ENCODE data around the gene C4BPA.

C4BPA gene

GRCh38 chr1:207129053-207129452, 25.0 kb downstream of the C4BPA start:
- Mint-ChIP-seq H3K27ac (no peak overlapping the region), H3K27me3 (no peaks in the 10 kb centered on the region), H3K4me3 (no peak overlapping the region), H3K9me3 (ENCODE audit: low read depth) (peaks cover 28% of the 10 kb centered on the region), H3K36me3 (peaks cover 21% of the 10 kb centered on the region), H3K4me1 (ENCODE audit: low read depth) (no peaks in the 10 kb centered on the region)

GRCh38 chr1:207130252-207131036, 26.4 kb downstream of the C4BPA start:
- Mint-ChIP-seq H3K27ac (no peak overlapping the region), H3K4me1 (ENCODE audit: low read depth) (no peaks in the 10 kb centered on the region), H3K9me3 (ENCODE audit: low read depth) (peaks cover 26% of the 10 kb centered on the region), H3K36me3 (peaks cover 15% of the 10 kb centered on the region), H3K4me3 (no peak overlapping the region), H3K27me3 (no peaks in the 10 kb centered on the region)

- H3K9me3 Mint-ChIP-seq (ENCODE audit: low read depth), result peaks cover 26% of the 10 kb centered on the region
- no peaks in the 10 kb centered on the region for H3K27me3 Mint-ChIP-seq
- H3K36me3 Mint-ChIP-seq, result peaks cover 14% of the 10 kb centered on the region
- H3K27ac Mint-ChIP-seq, result no peak overlapping the region
- H3K4me3 Mint-ChIP-seq, result no peak overlapping the region
- no peaks in the 10 kb centered on the region for H3K4me1 Mint-ChIP-seq (ENCODE audit: low read depth)
Observed at GRCh38 chr1:207131163-207131562, 27.1 kb downstream of the C4BPA start.

DNA sequence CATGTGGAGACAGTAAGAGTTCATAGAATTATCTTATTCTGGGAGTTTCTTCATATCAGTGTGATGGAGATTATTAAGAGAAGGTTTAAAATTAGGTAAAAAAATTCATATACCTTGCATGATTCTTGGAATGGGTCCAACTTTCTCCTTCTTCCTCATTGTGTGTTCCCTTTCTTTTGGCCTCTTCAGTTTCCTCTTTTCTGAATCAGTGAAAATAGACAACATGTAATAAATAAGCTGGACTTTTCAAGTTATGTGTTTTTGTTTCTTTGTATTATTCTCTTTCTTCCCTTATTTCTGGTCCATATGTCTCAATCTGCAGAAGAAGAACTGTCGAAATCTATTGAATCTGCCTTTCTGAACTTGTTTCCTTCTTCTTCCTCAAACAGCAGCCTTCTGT, 30.5 kb downstream of the C4BPA start:
- Mint-ChIP-seq H3K27ac (no peak overlapping the region), H3K36me3 (peaks cover 7% of the 10 kb centered on the region)

GRCh38 chr1:207139616-207140015, 35.6 kb downstream of the C4BPA start:
- peaks cover 5% of the 10 kb centered on the region for H3K9me3 Mint-ChIP-seq (ENCODE audit: low read depth)
- H3K27ac Mint-ChIP-seq, result no peak overlapping the region
- no peaks in the 10 kb centered on the region for H3K27me3 Mint-ChIP-seq
- H3K4me3 Mint-ChIP-seq, result no peak overlapping the region
- no peaks in the 10 kb centered on the region for H3K36me3 Mint-ChIP-seq
- H3K4me1 Mint-ChIP-seq (ENCODE audit: low read depth), result no peaks in the 10 kb centered on the region

More for the DNA sequence above, 30.5 kb downstream of the C4BPA start:
- H3K9me3 Mint-ChIP-seq (ENCODE audit: low read depth), result peaks cover 17% of the 10 kb centered on the region
- H3K4me1 Mint-ChIP-seq (ENCODE audit: low read depth), result no peaks in the 10 kb centered on the region
- H3K27me3 Mint-ChIP-seq, result no peaks in the 10 kb centered on the region
- no peak overlapping the region for H3K4me3 Mint-ChIP-seq

- Mint-ChIP-seq H3K27ac (no peak overlapping the region), H3K36me3 (peaks cover 2% of the 10 kb centered on the region), H3K4me3 (no peak overlapping the region), H3K9me3 (ENCODE audit: low read depth) (peaks cover 5% of the 10 kb centered on the region), H3K4me1 (ENCODE audit: low read depth) (no peaks in the 10 kb centered on the region), H3K27me3 (peaks cover 2% of the 10 kb centered on the region)
Observed at GRCh38 chr1:207140536-207140935, 36.5 kb downstream of the C4BPA start.

DNA sequence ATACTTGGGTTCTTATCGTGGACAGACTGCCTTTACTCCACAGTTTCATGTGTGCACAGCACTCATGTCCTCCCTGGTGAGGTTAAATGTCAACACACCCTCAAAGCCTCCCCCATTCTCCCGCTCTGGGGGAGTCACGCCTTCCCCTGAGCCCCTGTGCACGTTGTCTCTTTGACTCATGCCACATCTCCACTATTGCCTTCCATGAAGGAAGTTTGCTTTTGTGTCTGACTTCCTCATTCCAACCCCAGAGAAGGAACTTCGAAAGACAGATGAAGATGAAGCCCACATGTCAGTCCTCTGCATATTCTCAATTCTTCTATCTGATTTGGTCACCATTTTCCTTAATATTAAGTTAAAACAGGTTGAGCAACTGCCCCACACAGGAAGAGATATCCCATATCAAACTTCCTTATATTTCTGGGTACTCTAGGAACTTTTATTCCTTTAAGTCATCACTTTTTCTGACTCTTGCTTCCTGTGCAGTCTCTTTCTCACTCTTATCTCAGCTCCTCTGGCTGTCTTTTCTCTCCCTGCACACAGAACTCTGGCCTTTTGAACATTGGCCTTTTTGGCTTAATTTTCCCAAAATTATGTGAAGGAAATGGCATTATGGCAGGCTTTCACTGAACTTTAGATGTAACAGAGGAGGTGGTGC, 41.5 kb downstream of the C4BPA start:
- Mint-ChIP-seq H3K36me3 (peaks cover 6% of the 10 kb centered on the region), H3K4me3 (no peak overlapping the region), H3K4me1 (ENCODE audit: low read depth) (no peaks in the 10 kb centered on the region), H3K27me3 (peaks cover 2% of the 10 kb centered on the region), H3K9me3 (ENCODE audit: low read depth) (no peaks in the 10 kb centered on the region), H3K27ac (no peak overlapping the region)

- H3K4me1 Mint-ChIP-seq (ENCODE audit: low read depth), result no peaks in the 10 kb centered on the region
- peaks cover 10% of the 10 kb centered on the region for H3K9me3 Mint-ChIP-seq (ENCODE audit: low read depth)
- H3K27me3 Mint-ChIP-seq, result no peaks in the 10 kb centered on the region
Observed at GRCh38 chr1:207151920-207152319, 47.9 kb downstream of the C4BPA start.

GRCh38 chr1:207152792-207153468, 48.9 kb downstream of the C4BPA start:
- H3K4me1 Mint-ChIP-seq (ENCODE audit: low read depth), result no peaks in the 10 kb centered on the region
- H3K4me3 Mint-ChIP-seq, result no peak overlapping the region
- peaks cover 10% of the 10 kb centered on the region for H3K9me3 Mint-ChIP-seq (ENCODE audit: low read depth)
- no peaks in the 10 kb centered on the region for H3K27me3 Mint-ChIP-seq
- peaks cover 16% of the 10 kb centered on the region for H3K36me3 Mint-ChIP-seq
- no peak overlapping the region for H3K27ac Mint-ChIP-seq

More at GRCh38 chr1:207151920-207152319, 47.9 kb downstream of the C4BPA start:
- Mint-ChIP-seq H3K36me3 (peaks cover 13% of the 10 kb centered on the region), H3K27ac (no peak overlapping the region), H3K4me3 (no peak overlapping the region)

- no peak overlapping the region for H3K27ac Mint-ChIP-seq
- H3K9me3 Mint-ChIP-seq (ENCODE audit: low read depth), result peaks cover 10% of the 10 kb centered on the region
- H3K4me3 Mint-ChIP-seq, result no peak overlapping the region
- H3K4me1 Mint-ChIP-seq (ENCODE audit: low read depth), result no peaks in the 10 kb centered on the region
- peaks cover 16% of the 10 kb centered on the region for H3K36me3 Mint-ChIP-seq
- H3K27me3 Mint-ChIP-seq, result peaks cover 1% of the 10 kb centered on the region
Observed at GRCh38 chr1:207155028-207155427, 51.0 kb downstream of the C4BPA start.

GRCh38 chr1:207156095-207156494, 52.1 kb downstream of the C4BPA start:
- Mint-ChIP-seq H3K4me1 (ENCODE audit: low read depth) (no peaks in the 10 kb centered on the region), H3K36me3 (peaks cover 12% of the 10 kb centered on the region), H3K27me3 (peaks cover 1% of the 10 kb centered on the region)

DNA sequence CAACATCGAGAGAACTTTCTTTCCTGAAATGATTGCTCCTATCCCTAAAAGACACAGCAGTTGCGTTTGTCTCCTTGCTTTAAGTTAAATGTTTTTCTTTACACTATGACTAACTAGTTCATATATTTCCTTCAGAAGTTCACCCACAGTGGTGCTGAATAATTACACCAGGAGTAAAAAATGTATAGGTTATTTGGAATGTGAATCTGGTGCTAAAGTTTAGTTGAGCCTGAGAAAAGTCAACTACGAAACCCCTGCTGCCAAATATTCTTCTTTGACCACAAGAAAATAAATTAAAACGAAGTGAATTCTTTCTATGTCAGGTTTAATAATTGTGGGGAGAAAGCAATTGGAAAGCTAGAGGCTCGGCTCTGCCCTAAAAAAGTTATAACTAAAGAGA, 52.8 kb downstream of the C4BPA start:
- Mint-ChIP-seq H3K4me1 (ENCODE audit: low read depth) (no peaks in the 10 kb centered on the region), H3K27ac (no peak overlapping the region), H3K27me3 (peaks cover 1% of the 10 kb centered on the region), H3K9me3 (ENCODE audit: low read depth) (peaks cover under 1% of the 10 kb centered on the region), H3K36me3 (peaks cover 7% of the 10 kb centered on the region), H3K4me3 (no peak overlapping the region)

More at GRCh38 chr1:207156095-207156494, 52.1 kb downstream of the C4BPA start:
- H3K9me3 Mint-ChIP-seq (ENCODE audit: low read depth), result peaks cover 7% of the 10 kb centered on the region
- no peak overlapping the region for H3K4me3 Mint-ChIP-seq
- H3K27ac Mint-ChIP-seq, result no peak overlapping the region

- Mint-ChIP-seq H3K9me3 (ENCODE audit: low read depth) (peaks cover 6% of the 10 kb centered on the region), H3K27ac (no peak overlapping the region), H3K4me3 (no peak overlapping the region), H3K36me3 (no peaks in the 10 kb centered on the region), H3K4me1 (ENCODE audit: low read depth) (no peaks in the 10 kb centered on the region), H3K27me3 (no peaks in the 10 kb centered on the region)
Observed at GRCh38 chr1:207164086-207164485, 60.1 kb downstream of the C4BPA start.

GRCh38 chr1:207172321-207172720, 68.3 kb downstream of the C4BPA start:
- no peaks in the 10 kb centered on the region for H3K36me3 Mint-ChIP-seq
- H3K9me3 Mint-ChIP-seq (ENCODE audit: low read depth), result no peaks in the 10 kb centered on the region
- no peak overlapping the region for H3K27ac Mint-ChIP-seq

DNA sequence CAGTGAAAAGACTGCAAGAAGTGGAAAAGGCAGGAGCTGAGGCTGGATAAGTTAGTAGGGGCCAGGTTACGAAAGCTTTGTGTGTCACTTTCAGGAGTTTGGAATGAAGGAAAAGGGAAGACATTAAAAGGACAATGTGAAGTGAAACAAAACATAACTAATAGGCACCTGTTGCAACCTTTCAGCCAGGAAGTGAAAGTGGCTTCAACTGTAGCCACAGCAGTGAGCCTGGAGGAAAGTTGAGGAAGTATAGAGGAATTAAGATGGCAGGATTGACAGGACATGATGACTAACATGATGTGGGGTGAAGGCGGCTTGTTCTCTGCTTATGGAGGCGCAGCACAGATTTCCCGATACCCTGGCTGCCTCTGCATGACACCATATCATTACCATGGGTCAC, 68.9 kb downstream of the C4BPA start:
- Mint-ChIP-seq H3K27me3 (no peaks in the 10 kb centered on the region), H3K4me1 (ENCODE audit: low read depth) (peaks cover 2% of the 10 kb centered on the region), H3K9me3 (ENCODE audit: low read depth) (no peaks in the 10 kb centered on the region), H3K4me3 (no peak overlapping the region), H3K27ac (no peak overlapping the region), H3K36me3 (peaks cover under 1% of the 10 kb centered on the region)

More at GRCh38 chr1:207172321-207172720, 68.3 kb downstream of the C4BPA start:
- Mint-ChIP-seq H3K4me1 (ENCODE audit: low read depth) (peaks cover 2% of the 10 kb centered on the region), H3K4me3 (no peak overlapping the region), H3K27me3 (no peaks in the 10 kb centered on the region)
